ENCODE measurements around the gene AZIN2. TPM values are rescaled to one million over a fixed set of nuclear protein-coding genes. Genes with fewer than 3 reads are reported as not detected.
"Not testable (repeated sequence)": the region's sequence is repeated elsewhere in the genome, so short reads cannot be mapped to it uniquely, and the experiment has no call there.

AZIN2 gene
- total RNA-seq, 4 donors from 2014 or later, result 2.2 to 13.7 (median 3.5) TPM

- no peak overlapping the region for H3K4me3 ChIP-seq (ENCODE audit: low read depth, poor library complexity, severe bottlenecking)
- TF ChIP-seq POLR2A (IDR thresholded peaks at IDR 0.05) (no peak), CTCF (IDR thresholded peaks at IDR 0.05) (no peak)
- intact Hi-C loops (cut with DNase I; ENCODE audit: low total_unique reads), result no loop called here
- WGBS, 2 donors, result 90 to 93% methylated on average over 1 of the region's 1 CpG
- DNase-seq (ENCODE audit: low spot score in 2 of 2), result no peak
These were observed 39.9 kb upstream of the AZIN2 start for GRCh38 chr1:33041026-33041425.

- H3K4me3 ChIP-seq (ENCODE audit: low read depth, poor library complexity, severe bottlenecking), result no peak overlapping the region
- 0 to 100% methylated on average over 1 of the region's 1 CpG for WGBS, 2 donors
- intact Hi-C loops (cut with DNase I; ENCODE audit: low total_unique reads), result no loop called here
- DNase-seq (ENCODE audit: low spot score in 2 of 2), result no peak
- TF ChIP-seq CTCF (IDR thresholded peaks at IDR 0.05) (no peak), POLR2A (IDR thresholded peaks at IDR 0.05) (no peak)
These were observed 38.1 kb upstream of the AZIN2 start for GRCh38 chr1:33042831-33043230.

GRCh38 chr1:33043267-33044092 lies 37.5 kb upstream of the AZIN2 start:
- intact Hi-C loops (cut with DNase I; ENCODE audit: low total_unique reads), result no loop called here
- no peak for DNase-seq (ENCODE audit: low spot score in 2 of 2)

GRCh38 chr1:33045246-33045645 lies 35.7 kb upstream of the AZIN2 start:
- WGBS, 2 donors, result 18 to 64% methylated on average over 2 of the region's 2 CpGs
- no peak for DNase-seq (ENCODE audit: low spot score in 2 of 2)
- no peak for TF ChIP-seq CTCF (IDR thresholded peaks at IDR 0.05)
- no peak for TF ChIP-seq POLR2A (IDR thresholded peaks at IDR 0.05)
- no peak overlapping the region for H3K4me3 ChIP-seq (ENCODE audit: low read depth, poor library complexity, severe bottlenecking)
- intact Hi-C loops (cut with DNase I; ENCODE audit: low total_unique reads), result no loop called here

More at GRCh38 chr1:33043267-33044092, 37.5 kb upstream of the AZIN2 start:
- no peak overlapping the region for H3K4me3 ChIP-seq (ENCODE audit: low read depth, poor library complexity, severe bottlenecking)
- TF ChIP-seq CTCF (IDR thresholded peaks at IDR 0.05), result no peak
- no peak for TF ChIP-seq POLR2A (IDR thresholded peaks at IDR 0.05)
- WGBS, 2 donors, result 76 to 77% methylated on average over 8 of the region's 8 CpGs

- no peak overlapping the region for H3K4me3 ChIP-seq (ENCODE audit: low read depth, poor library complexity, severe bottlenecking)
- WGBS, 2 donors, result 79 to 82% methylated on average over 6 of the region's 6 CpGs
- no peak for DNase-seq (ENCODE audit: low spot score in 2 of 2)
- intact Hi-C loops (cut with DNase I; ENCODE audit: low total_unique reads), result no loop called here
- TF ChIP-seq CTCF (IDR thresholded peaks at IDR 0.05) (no peak), POLR2A (IDR thresholded peaks at IDR 0.05) (no peak)
These were observed 35.1 kb upstream of the AZIN2 start for GRCh38 chr1:33045814-33046213.

GRCh38 chr1:33046234-33046633 lies 34.7 kb upstream of the AZIN2 start:
- intact Hi-C loops (cut with DNase I; ENCODE audit: low total_unique reads); DNase-seq (ENCODE audit: low spot score in 2 of 2); H3K4me3 ChIP-seq (ENCODE audit: low read depth, poor library complexity, severe bottlenecking): not testable (repeated sequence)
- WGBS, 2 donors, result 90 to 92% methylated on average over 4 of the region's 4 CpGs
